Ovary (tissue), 9 donors: Measurements from ENCODE around the gene CCDC157. TPM values are rescaled to one million over a fixed set of nuclear protein-coding genes. Genes with fewer than 3 reads are reported as not detected.

Experiments used
- DNase-seq, 5 donors: peaks; one replicate each; pipeline ENCODE4 v3.0.0-alpha.2; 2019 to 2020
- H3K27ac ChIP-seq, 2 donors: fragments of 200-600 bp; one replicate each; pipeline versions ENCODE4 v1.5.1 to v1.8.0; 2019 to 2022
- H3K27me3 ChIP-seq: fragments of 200-600 bp; one replicate; pipeline ENCODE4 v1.8.0; 2022
- H3K36me3 ChIP-seq: fragments of 200-600 bp; sonication (generic); one replicate; pipeline ENCODE4 v1.5.1; 2019
- H3K4me1 ChIP-seq: one replicate; pipeline ENCODE4 v1.8.1; 2013; ENCODE audit warnings: mild to moderate bottlenecking, moderate library complexity; ENCODE audit not compliant: insufficient read depth
- H3K4me3 ChIP-seq: fragments of 200-600 bp; sonication (generic); one replicate; pipeline ENCODE4 v1.5.1; 2017
- H3K9me3 ChIP-seq, 2 donors: fragments of 200-600 bp in 1 of 2; sonication (generic) in 1 of 2; one replicate each; pipeline versions ENCODE4 v1.5.1 to v1.8.1; 2013 to 2019; ENCODE audit warnings: mild to moderate bottlenecking in 1 of 2, moderate library complexity in 1 of 2
- EP300 ChIP-seq: sonication (generic); formaldehyde crosslinking; IDR thresholded peaks from one replicate; pipeline ENCODE4 v1.6.1; 2017; ENCODE audit warnings: antibody characterized with exemption
- POLR2A ChIP-seq: fragments of 450-650 bp; IDR thresholded peaks from one replicate; pipeline ENCODE4 v1.6.1; 2017; ENCODE audit warnings: antibody characterized with exemption, mild to moderate bottlenecking, moderate library complexity
- WGBS, 3 donors: extraction: QIAGEN DNeasy Blood & Tissue Kit in 1 of 3; methylation state at CpG; one replicate each; pipeline versions ENCODE4 v1.1.5 to v1.1.7; 2013 to 2017; 5-methylcytosine and 5-hydroxymethylcytosine counted together
- intact Hi-C, 4 donors: fragments of 100-400 bp; cut with DNase I; formaldehyde crosslinking; loops; one replicate each; pipeline versions ENCODE4 v1.11.0 to v1.15.1; 2022 to 2023
- polyA plus RNA-seq, 2 donors: library from polyadenylated mRNA; stranded (reverse); fragments of 200-250 nt in 1 of 2; fragments of 350-450 nt in 1 of 2; fragmentation: Illumina TruSeq in 1 of 2; extraction: RNeasy Lipid Tissue Mini Kit (QIAGEN cat#74804) in 1 of 2; gene quantifications; one replicate each; pipeline ENCODE4 v1.2.3, GENCODE V29; 2013 to 2014
- total RNA-seq, 7 donors: library from RNA; depleted of rRNA in 2 of 7; stranded (reverse); fragments of >200 nt in 2 of 7; fragmentation: NEBNext Ultra II Directional in 3 of 7; extraction: Animal tissue kit (Norgen Biotek cat#: 25700) in 3 of 7; gene quantifications; one replicate each; pipeline versions ENCODE4 v1.1.0 to v1.2.4, GENCODE V29; 2016 to 2023
- TF ChIP-seq, protein P1 (sequence below), 3 donors: fragments of 450-650 bp in 2 of 3; fragments of 200-600 bp in 1 of 3; IDR thresholded peaks; one replicate each; pipeline versions ENCODE4 v1.5.1 to v1.8.0; 2016 to 2022; ENCODE audit warnings: antibody characterized with exemption in 3 of 3, mild to moderate bottlenecking in 1 of 3
- donor health status: DM: no; HTN: no; CAD: no; lungs with moderate emphysema.
- donor health status: DM: no; HTN: no; CAD: no.
- donor health status: Bipolar disorder and iron deficiency.
- donor health status: DM: yes; HTN: yes; CAD: no.
- donor health status: DM: no; HTN: no; CAD: no.
- donor health status: DM: yes; HTN: yes; CAD: no.

Gene CCDC157
- total and polyA plus RNA-seq, 9 donors = 0.60 to 28.0 (median 2.4) TPM

DNA sequence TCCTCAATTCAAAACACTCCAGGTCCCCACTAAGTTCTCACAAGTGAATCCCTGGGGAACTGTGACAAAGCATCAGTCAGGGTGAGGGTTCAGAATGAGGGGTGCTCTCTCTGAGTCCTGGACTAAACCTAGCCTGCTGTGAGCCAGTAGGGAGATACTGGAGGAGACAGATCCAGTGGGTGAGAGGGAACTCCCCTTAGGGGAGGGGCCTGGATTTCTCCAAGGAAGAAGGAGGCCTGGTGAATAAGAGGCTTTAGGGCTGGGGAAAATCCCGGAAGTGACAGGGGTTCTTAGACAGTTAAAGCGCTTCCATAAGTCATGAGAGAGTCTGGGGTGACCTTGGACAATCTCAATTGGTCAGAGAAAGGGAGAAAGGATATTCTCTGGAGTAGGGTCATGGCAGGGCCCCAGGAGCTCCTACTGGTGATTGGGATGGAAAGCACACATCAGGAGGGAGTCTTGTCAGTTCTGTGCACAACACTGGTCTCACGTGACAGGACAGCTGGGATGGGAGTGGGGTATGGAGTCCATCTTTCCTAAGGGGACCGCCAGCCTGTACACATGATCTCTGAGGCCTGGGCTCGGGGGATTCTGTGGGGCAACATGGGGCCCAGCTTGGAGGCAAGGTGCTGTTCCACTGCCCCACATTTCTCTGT lies 31.6 kb upstream of the CCDC157 start:
- H3K4me3 ChIP-seq = peak overlapping the region; percentile 86
- intact Hi-C loops = loop anchor here in 1 of 4 donors (2.0 kb wide), 1 partner anchor 36 kb away; the partner anchor contains the start of gene CASTOR1
- peaks cover 30% of the 10 kb centered on the region for H3K4me1 ChIP-seq
- DNase-seq = peak; percentile 51 to 77 (median 56)
- H3K36me3 ChIP-seq = no peaks in the 10 kb centered on the region
- 21 to 32% (median 28%) methylated on average over 5 of the region's 5 CpGs for WGBS, 3 donors
- no peak for TF ChIP-seq EP300
- H3K27me3 ChIP-seq = no peaks in the 10 kb centered on the region
- no peaks in the 10 kb centered on the region for H3K9me3 ChIP-seq
- H3K27ac ChIP-seq = peak overlapping the region in 1 of 2 donors; percentile 71

- H3K27ac ChIP-seq = peak overlapping the region; percentile 71 to 76
Observed at GRCh38 chr22:30325724-30326254, 31.0 kb upstream of the CCDC157 start.

GRCh38 chr22:30326255-30326705 lies 30.5 kb upstream of the CCDC157 start:
- Histone ChIP-seq H3K27ac (peak overlapping the region; percentile 71 to 76), H3K27me3 (no peaks in the 10 kb centered on the region), H3K4me3 (peak overlapping the region; percentile 86), H3K36me3 (no peaks in the 10 kb centered on the region), H3K4me1 (peaks cover 22% of the 10 kb centered on the region), H3K9me3 (no peaks in the 10 kb centered on the region)
- intact Hi-C loops = loop anchor here in 1 of 4 donors (2.0 kb wide), 1 partner anchor 31 kb away; the partner anchor contains the start of genes CCDC157 and SF3A1
- no peak for TF ChIP-seq EP300
- TF ChIP-seq, protein P1, sequence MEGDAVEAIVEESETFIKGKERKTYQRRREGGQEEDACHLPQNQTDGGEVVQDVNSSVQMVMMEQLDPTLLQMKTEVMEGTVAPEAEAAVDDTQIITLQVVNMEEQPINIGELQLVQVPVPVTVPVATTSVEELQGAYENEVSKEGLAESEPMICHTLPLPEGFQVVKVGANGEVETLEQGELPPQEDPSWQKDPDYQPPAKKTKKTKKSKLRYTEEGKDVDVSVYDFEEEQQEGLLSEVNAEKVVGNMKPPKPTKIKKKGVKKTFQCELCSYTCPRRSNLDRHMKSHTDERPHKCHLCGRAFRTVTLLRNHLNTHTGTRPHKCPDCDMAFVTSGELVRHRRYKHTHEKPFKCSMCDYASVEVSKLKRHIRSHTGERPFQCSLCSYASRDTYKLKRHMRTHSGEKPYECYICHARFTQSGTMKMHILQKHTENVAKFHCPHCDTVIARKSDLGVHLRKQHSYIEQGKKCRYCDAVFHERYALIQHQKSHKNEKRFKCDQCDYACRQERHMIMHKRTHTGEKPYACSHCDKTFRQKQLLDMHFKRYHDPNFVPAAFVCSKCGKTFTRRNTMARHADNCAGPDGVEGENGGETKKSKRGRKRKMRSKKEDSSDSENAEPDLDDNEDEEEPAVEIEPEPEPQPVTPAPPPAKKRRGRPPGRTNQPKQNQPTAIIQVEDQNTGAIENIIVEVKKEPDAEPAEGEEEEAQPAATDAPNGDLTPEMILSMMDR (IDR thresholded peaks at IDR 0.05) = no peak
- DNase-seq = peak in 2 of 5 donors; percentile 52 to 55
- 1 to 2% (median 1%) methylated on average over 28 to 34 of the region's 34 CpGs for WGBS, 3 donors

More at GRCh38 chr22:30325724-30326254, 31.0 kb upstream of the CCDC157 start:
- H3K36me3 ChIP-seq = no peaks in the 10 kb centered on the region
- no peaks in the 10 kb centered on the region for H3K9me3 ChIP-seq
- WGBS, 3 donors = 20 to 32% (median 30%) methylated on average over 14 of the region's 14 CpGs
- H3K4me3 ChIP-seq = peak overlapping the region; percentile 86
- intact Hi-C loops = loop anchor here in 2 of 4 donors (2.0 kb wide), 2 partner anchors 31 to 37 kb away; partner anchors contain the start of genes CASTOR1 (in 1 of the 2), CCDC157 (in 1 of the 2) and SF3A1 (in 1 of the 2)
- peaks cover 26% of the 10 kb centered on the region for H3K4me1 ChIP-seq
- TF ChIP-seq EP300 (no peak), POLR2A (no peak)
- TF ChIP-seq, protein P1 (IDR thresholded peaks at IDR 0.05) = no peak
- peak in 1 of 5 donors; percentile 39 for DNase-seq
- no peaks in the 10 kb centered on the region for H3K27me3 ChIP-seq

DNA sequence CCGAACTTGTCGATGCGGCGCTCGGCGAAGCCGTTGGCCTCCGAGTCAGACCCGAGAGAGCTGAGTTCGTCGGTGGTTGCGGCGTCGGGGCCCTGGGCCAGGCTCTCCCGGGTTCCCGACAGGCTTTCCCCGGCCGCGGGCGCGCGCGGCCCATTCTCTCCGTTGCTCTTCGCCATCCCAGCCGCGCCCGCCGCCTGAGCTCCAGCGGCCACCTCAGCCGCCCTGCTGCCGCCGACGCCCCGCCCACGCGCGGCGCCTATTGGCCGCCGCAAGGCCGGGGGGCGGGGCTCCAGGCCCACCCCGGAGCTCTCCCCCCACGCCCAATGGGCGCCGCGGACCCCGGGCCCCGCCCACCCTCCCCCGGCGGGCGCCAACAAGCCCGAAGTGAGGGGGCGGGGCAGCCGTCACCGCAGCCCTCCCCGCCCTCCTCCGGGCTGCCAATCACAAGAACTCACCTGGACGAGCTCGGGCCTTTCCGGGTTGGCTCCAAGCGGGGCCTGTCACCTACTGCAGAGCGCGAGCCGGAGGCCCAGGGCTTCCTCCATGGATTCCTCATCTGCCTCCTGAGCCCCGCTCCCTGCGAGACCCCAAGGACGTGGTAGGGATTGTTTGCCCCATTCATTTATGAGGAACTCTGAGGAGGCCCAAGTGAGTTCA lies 30.0 kb upstream of the CCDC157 start, which contains the start of gene TBC1D10A:
TBC1D10A (minus strand) TSS at position 236 of the 657 bp plus-strand sequence; CDS start at position 176, 60 bp downstream.
- TF ChIP-seq, protein P1 (IDR thresholded peaks at IDR 0.05) = no peak
- TF ChIP-seq POLR2A (peak; percentile 87), EP300 (no peak)
- peaks cover 18% of the 10 kb centered on the region for H3K4me1 ChIP-seq
- no peaks in the 10 kb centered on the region for H3K27me3 ChIP-seq
- intact Hi-C loops = loop anchor here in 1 of 4 donors (2.0 kb wide), 1 partner anchor 30 kb away; the partner anchor contains the start of genes CCDC157 and SF3A1
- no peaks in the 10 kb centered on the region for H3K9me3 ChIP-seq
- peak within 1 kb of the TSS; percentile 71 to 76 for H3K27ac ChIP-seq
- WGBS, 3 donors = 0 to 1% (median 1%) methylated on average over 42 to 69 of the region's 69 CpGs
- no peaks in the 10 kb centered on the region for H3K36me3 ChIP-seq
- peak; percentile 88 to 92 (median 90) for DNase-seq
- H3K4me3 ChIP-seq = peak within 1 kb of the TSS; percentile 86
